ENCODE results near the gene TCP10L. TPM values are rescaled to one million over a fixed set of nuclear protein-coding genes. Genes with fewer than 3 reads are reported as not detected.
A peak's percentile ranks its signal among the peaks of the same experiment; 100 is the strongest.
"Not testable (repeated sequence)": the region's sequence is repeated elsewhere in the genome, so short reads cannot be mapped to it uniquely, and the experiment has no call there.

Gene TCP10L
- total and polyA plus RNA-seq, 2 of the 13 experiments (the other 11 are each of a cell fraction or from before 2014, with no cell fraction given), result 0.90 to 2.4 TPM

DNA sequence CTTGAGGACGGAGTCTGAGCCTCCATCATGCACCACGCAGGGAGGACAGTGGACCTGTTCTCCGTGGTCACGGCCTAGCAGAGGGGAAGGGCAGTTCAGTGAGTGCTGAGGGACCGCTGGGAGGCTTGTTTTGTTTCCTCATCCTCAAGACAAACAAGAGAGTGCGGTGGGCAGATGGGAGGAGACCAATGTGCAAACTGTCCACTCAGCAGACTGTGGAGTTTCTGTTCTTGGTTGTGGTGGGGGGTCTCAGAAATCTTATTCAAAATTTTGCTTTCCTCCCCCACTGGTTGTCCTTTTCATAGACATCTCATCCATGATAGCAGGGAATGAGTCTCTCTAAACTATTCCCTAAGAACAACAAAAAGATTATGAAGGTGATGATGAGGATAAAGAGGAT lies 32.9 kb upstream of the TCP10L start:
- H3K27me3 ChIP-seq (ENCODE audit: control insufficient read depth in 1 of 2, insufficient read depth in 2 of 2, low read length in 2 of 2); CTCF ChIA-PET (ENCODE audit: low intra/inter-chr PET ratio, low total read pairs); in situ Hi-C loops (cut with HindIII; ENCODE audit: extremely low pct_ligation_motif_present, low pct_unique_long_range_greater_than_20kb); H3K9me3 ChIP-seq (ENCODE audit: low read length); H3K9ac ChIP-seq (ENCODE audit: insufficient read depth, low read depth, low read length); intact Hi-C loops (cut with micrococcal nuclease; ENCODE audit: unreplicated experiment); ATAC-seq; H3K79me2 ChIP-seq (ENCODE audit: insufficient read depth, low read length); POLR2A ChIA-PET; FAIRE-seq; H4K20me1 ChIP-seq (ENCODE audit: insufficient read depth, low read length); H3K36me3 ChIP-seq (replicated peaks in 1 of 2; ENCODE audit: control insufficient read depth in 1 of 2, insufficient read depth in 2 of 2, low read length in 2 of 2); H3K4me1 ChIP-seq (ENCODE audit: insufficient read depth, low read length); BruUV-seq (replicated peaks); DNase-seq (ENCODE audit: low spot score); H2AFZ ChIP-seq (ENCODE audit: low read length); H3K27ac ChIP-seq (ENCODE audit: extremely low read length, insufficient read depth, low read length): not testable (repeated sequence)
- Histone ChIP-seq H3K4me2 (ENCODE audit: low read depth, low read length) (peak overlapping the region; percentile 70), H3K4me3 (replicated peaks in 1 of 3; ENCODE audit: insufficient read depth in 1 of 3, low read depth in 2 of 3, low read length in 3 of 3) (peak overlapping the region in 1 of 3 experiments; percentile 46; a peak in 1 of 6 replicates)
- TF ChIP-seq MAFK (conservative IDR thresholded peaks at IDR 0.05 in 1 of 2, IDR thresholded peaks at IDR 0.05 in 1 of 2; ENCODE audit: low read length in 2 of 2), result peak; percentile 29 to 43; a peak in 3 of 4 replicates
- 7% methylated on average over 2 of the region's 6 CpGs for WGBS (ENCODE audit: low lambda C conversion rate)

- no peak for ATAC-seq
- Histone ChIP-seq H3K79me2 (ENCODE audit: insufficient read depth, low read length) (peaks cover 18% of the 10 kb centered on the region), H3K4me3 (replicated peaks in 1 of 3; ENCODE audit: insufficient read depth in 1 of 3, low read depth in 2 of 3, low read length in 3 of 3) (peak overlapping the region; percentile 69 to 90 (median 88)), H3K4me1 (ENCODE audit: insufficient read depth, low read length) (peaks cover 14% of the 10 kb centered on the region), H3K36me3 (replicated peaks in 1 of 2; ENCODE audit: control insufficient read depth in 1 of 2, insufficient read depth in 2 of 2, low read length in 2 of 2) (peaks cover 1 to 10% of the 10 kb centered on the region in 2 experiments; a peak in 2 of 5 replicates), H3K27ac (ENCODE audit: extremely low read length, insufficient read depth, low read length) (peak overlapping the region; percentile 96), H2AFZ (ENCODE audit: low read length) (no peak overlapping the region), H3K9me3 (ENCODE audit: low read length) (no peaks in the 10 kb centered on the region), H3K4me2 (ENCODE audit: low read depth, low read length) (peak overlapping the region; percentile 74), H3K27me3 (ENCODE audit: control insufficient read depth in 1 of 2, insufficient read depth in 2 of 2, low read length in 2 of 2) (no peaks in the 10 kb centered on the region; a peak in 1 of 5 replicates), H4K20me1 (ENCODE audit: insufficient read depth, low read length) (0 out of 2 replicates have a peak, but pooled peaks cover 4% of the 10 kb centered on the region), H3K9ac (ENCODE audit: insufficient read depth, low read depth, low read length) (peak overlapping the region; percentile 95)
- CTCF ChIA-PET (ENCODE audit: low intra/inter-chr PET ratio, low total read pairs), result no interaction called here
- POLR2A ChIA-PET, result interaction anchor here (1.4 to 2.6 kb wide), 6 partner anchors 13 to 221 kb away, joined by 3 to 22 read pairs (median 7); partner anchors contain the start of genes SYNJ1 and URB1
- WGBS (ENCODE audit: low lambda C conversion rate), result 36% methylated on average over 16 of the region's 16 CpGs
- no peak for DNase-seq (ENCODE audit: low spot score)
- intact Hi-C loops (cut with micrococcal nuclease; ENCODE audit: unreplicated experiment), result no loop called here
- FAIRE-seq, result no peak
- in situ Hi-C loops (cut with HindIII; ENCODE audit: extremely low pct_ligation_motif_present, low pct_unique_long_range_greater_than_20kb), result no loop called here
- BruUV-seq (replicated peaks), result no TSS peak
- TF ChIP-seq ZNF160 (CRISPR knock-in tag; IDR thresholded peaks at IDR 0.05), result no peak
- TF ChIP-seq HNF1B (CRISPR knock-in tag; IDR thresholded peaks at IDR 0.05), result no peak
- TF ChIP-seq KDM1A (CRISPR knock-in tag; IDR thresholded peaks at IDR 0.05), result no peak
- TF ChIP-seq, protein P1, sequence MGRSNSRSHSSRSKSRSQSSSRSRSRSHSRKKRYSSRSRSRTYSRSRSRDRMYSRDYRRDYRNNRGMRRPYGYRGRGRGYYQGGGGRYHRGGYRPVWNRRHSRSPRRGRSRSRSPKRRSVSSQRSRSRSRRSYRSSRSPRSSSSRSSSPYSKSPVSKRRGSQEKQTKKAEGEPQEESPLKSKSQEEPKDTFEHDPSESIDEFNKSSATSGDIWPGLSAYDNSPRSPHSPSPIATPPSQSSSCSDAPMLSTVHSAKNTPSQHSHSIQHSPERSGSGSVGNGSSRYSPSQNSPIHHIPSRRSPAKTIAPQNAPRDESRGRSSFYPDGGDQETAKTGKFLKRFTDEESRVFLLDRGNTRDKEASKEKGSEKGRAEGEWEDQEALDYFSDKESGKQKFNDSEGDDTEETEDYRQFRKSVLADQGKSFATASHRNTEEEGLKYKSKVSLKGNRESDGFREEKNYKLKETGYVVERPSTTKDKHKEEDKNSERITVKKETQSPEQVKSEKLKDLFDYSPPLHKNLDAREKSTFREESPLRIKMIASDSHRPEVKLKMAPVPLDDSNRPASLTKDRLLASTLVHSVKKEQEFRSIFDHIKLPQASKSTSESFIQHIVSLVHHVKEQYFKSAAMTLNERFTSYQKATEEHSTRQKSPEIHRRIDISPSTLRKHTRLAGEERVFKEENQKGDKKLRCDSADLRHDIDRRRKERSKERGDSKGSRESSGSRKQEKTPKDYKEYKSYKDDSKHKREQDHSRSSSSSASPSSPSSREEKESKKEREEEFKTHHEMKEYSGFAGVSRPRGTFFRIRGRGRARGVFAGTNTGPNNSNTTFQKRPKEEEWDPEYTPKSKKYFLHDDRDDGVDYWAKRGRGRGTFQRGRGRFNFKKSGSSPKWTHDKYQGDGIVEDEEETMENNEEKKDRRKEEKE (IDR thresholded peaks at IDR 0.05), result no peak
- TF ChIP-seq ZNF7 (CRISPR knock-in tag; IDR thresholded peaks at IDR 0.05), result no peak
- TF ChIP-seq ZNF547 (CRISPR knock-in tag; IDR thresholded peaks at IDR 0.05), result no peak
- no peak for TF ChIP-seq ZNF619 (CRISPR knock-in tag; IDR thresholded peaks at IDR 0.05)
- TF ChIP-seq FOXP1 (IDR thresholded peaks at IDR 0.05), result no peak
- no peak for TF ChIP-seq FOXP1 (CRISPR knock-in tag; IDR thresholded peaks at IDR 0.05)
- TF ChIP-seq HMGXB4 (CRISPR knock-in tag; IDR thresholded peaks at IDR 0.05; ENCODE audit: borderline replicate concordance in 1 of 2, low read depth in 1 of 2), result no peak
- no peak for TF ChIP-seq ZNF816 (CRISPR knock-in tag; IDR thresholded peaks at IDR 0.05; ENCODE audit: borderline replicate concordance)
Observed at GRCh38 chr21:32613436-32614043, 28.2 kb upstream of the TCP10L start.

Data from HepG2 (cell line).